Hepatocyte (in vitro differentiated cells): ENCODE data around the gene MYO1D. TPM values are rescaled to one million over a fixed set of nuclear protein-coding genes. Genes with fewer than 3 reads are reported as not detected.

Experiments used
- DNase-seq: peaks from one replicate; pipeline ENCODE4 v3.0.0-alpha.2; 2016; ENCODE audit warnings: low spot score
- H2AFZ ChIP-seq: fragments of 200-600 bp; sonication (generic); 2 replicates; pipeline ENCODE4 v1.6.0; 2016; ENCODE audit warnings: antibody characterized with exemption, mild to moderate bottlenecking
- H3K27ac ChIP-seq: fragments of 200-600 bp; sonication (generic); 2 replicates; pipeline ENCODE4 v1.5.1; 2016; ENCODE audit warnings: mild to moderate bottlenecking
- H3K27me3 ChIP-seq: fragments of 200-600 bp; sonication (generic); 2 replicates; pipeline ENCODE4 v1.6.1; 2016
- H3K36me3 ChIP-seq: fragments of 200-600 bp; sonication (generic); replicated peaks from 2 replicates; pipeline ENCODE4 v1.5.1; 2016; ENCODE audit warnings: low read depth; ENCODE audit not compliant: insufficient read depth
- H3K4me1 ChIP-seq: fragments of 200-600 bp; sonication (generic); 2 replicates; pipeline ENCODE4 v1.5.1; 2016; ENCODE audit warnings: mild to moderate bottlenecking, moderate library complexity; ENCODE audit not compliant: insufficient read depth
- H3K4me2 ChIP-seq: fragments of 200-600 bp; sonication (generic); 2 replicates; pipeline ENCODE4 v1.6.0; 2016
- H3K4me3 ChIP-seq: fragments of 200-600 bp; sonication (generic); 2 replicates; pipeline ENCODE4 v1.5.1; 2016; ENCODE audit warnings: mild to moderate bottlenecking
- H3K79me2 ChIP-seq: fragments of 200-600 bp; sonication (generic); 2 replicates; pipeline ENCODE4 v1.6.0; 2017; ENCODE audit warnings: mild to moderate bottlenecking
- H3K9me2 ChIP-seq: fragments of 200-600 bp; sonication (generic); replicated peaks from 2 replicates; pipeline ENCODE4 v1.6.0; 2017; ENCODE audit warnings: mild to moderate bottlenecking; ENCODE audit not compliant: insufficient read depth
- H3K9me3 ChIP-seq: fragments of 200-600 bp; sonication (generic); 2 replicates; pipeline ENCODE4 v1.5.1; 2016; ENCODE audit warnings: low read depth, mild to moderate bottlenecking
- H4K20me1 ChIP-seq: fragments of 200-600 bp; sonication (generic); 2 replicates; pipeline ENCODE4 v1.6.0; 2016; ENCODE audit warnings: mild to moderate bottlenecking; ENCODE audit not compliant: insufficient read depth, poor library complexity, severe bottlenecking
- EZH2 ChIP-seq: fragments of 200-600 bp; sonication (generic); IDR thresholded peaks from 2 replicates; pipeline ENCODE4 v1.6.1; 2016; ENCODE audit warnings: antibody characterized with exemption, mild to moderate bottlenecking, borderline replicate concordance
- EZH2phosphoT487 ChIP-seq: fragments of 200-600 bp; sonication (generic); IDR thresholded peaks from one replicate; pipeline ENCODE4 v1.6.1; 2018; ENCODE audit warnings: antibody characterized with exemption, mild to moderate bottlenecking, low read depth, moderate library complexity; ENCODE audit not compliant: unreplicated experiment, severe bottlenecking
- WGBS: methylation state at CpG from one replicate; pipeline ENCODE4 v1.1.6; 2016; ENCODE audit warnings: low lambda C conversion rate; ENCODE audit errors: missing lambda C conversion rate; 5-methylcytosine and 5-hydroxymethylcytosine counted together
- polyA plus RNA-seq: library from polyadenylated mRNA; unstranded; fragments of >200 nt; fragmentation: Nextera tagmentation; extraction: Ambion mirVana; gene quantifications from 2 replicates; pipeline ENCODE4 v1.2.1, GENCODE V29; 2016
- total RNA-seq: library from RNA; depleted of rRNA; stranded (reverse); fragments of >200 nt; gene quantifications from 2 replicates; pipeline ENCODE4 v1.2.3, GENCODE V29; 2014
- TF ChIP-seq, protein P1 (sequence below): fragments of 200-600 bp; sonication (generic); IDR thresholded peaks from 2 replicates; pipeline ENCODE4 v1.5.1; 2016; ENCODE audit warnings: antibody characterized with exemption, mild to moderate bottlenecking; ENCODE audit not compliant: poor library complexity

The MYO1D gene
- total and polyA plus RNA-seq, 2 experiments from 2014 or later = 36.2 to 89.0 TPM

DNA sequence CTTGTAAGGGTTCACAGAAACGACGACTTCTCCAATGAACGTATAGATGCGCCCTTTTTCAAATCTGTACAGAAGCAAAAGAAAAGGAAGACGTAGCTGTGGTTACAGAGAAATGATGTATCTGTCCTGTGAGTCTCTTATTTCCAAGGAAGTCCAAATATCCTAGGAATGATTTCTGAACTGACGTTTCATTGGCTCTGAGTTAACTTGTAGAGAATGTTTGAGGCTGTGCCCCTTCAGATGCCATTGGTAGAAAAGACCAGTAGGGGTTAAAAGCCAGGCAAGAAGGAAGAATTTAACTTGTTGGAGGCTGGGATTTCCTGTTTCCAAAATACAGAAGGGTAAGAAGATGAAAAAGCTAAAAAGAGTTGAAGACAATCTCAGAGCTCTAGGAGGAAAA lies 96.2 kb downstream of the MYO1D start:
- no peak for DNase-seq
- Histone ChIP-seq H3K36me3 (no peaks in the 10 kb centered on the region), H3K27ac (no peak overlapping the region), H3K9me2 (no peaks in the 10 kb centered on the region), H3K79me2 (no peaks in the 10 kb centered on the region), H4K20me1 (no peaks in the 10 kb centered on the region), H2AFZ (no peak overlapping the region), H3K4me1 (no peaks in the 10 kb centered on the region), H3K4me2 (no peak overlapping the region), H3K9me3 (no peaks in the 10 kb centered on the region), H3K4me3 (no peak overlapping the region), H3K27me3 (no peaks in the 10 kb centered on the region)
- TF ChIP-seq EZH2phosphoT487 (no peak), EZH2 (no peak)
- TF ChIP-seq, protein P1, sequence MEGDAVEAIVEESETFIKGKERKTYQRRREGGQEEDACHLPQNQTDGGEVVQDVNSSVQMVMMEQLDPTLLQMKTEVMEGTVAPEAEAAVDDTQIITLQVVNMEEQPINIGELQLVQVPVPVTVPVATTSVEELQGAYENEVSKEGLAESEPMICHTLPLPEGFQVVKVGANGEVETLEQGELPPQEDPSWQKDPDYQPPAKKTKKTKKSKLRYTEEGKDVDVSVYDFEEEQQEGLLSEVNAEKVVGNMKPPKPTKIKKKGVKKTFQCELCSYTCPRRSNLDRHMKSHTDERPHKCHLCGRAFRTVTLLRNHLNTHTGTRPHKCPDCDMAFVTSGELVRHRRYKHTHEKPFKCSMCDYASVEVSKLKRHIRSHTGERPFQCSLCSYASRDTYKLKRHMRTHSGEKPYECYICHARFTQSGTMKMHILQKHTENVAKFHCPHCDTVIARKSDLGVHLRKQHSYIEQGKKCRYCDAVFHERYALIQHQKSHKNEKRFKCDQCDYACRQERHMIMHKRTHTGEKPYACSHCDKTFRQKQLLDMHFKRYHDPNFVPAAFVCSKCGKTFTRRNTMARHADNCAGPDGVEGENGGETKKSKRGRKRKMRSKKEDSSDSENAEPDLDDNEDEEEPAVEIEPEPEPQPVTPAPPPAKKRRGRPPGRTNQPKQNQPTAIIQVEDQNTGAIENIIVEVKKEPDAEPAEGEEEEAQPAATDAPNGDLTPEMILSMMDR = no peak
- WGBS = 87% methylated on average over 6 of the region's 6 CpGs

GRCh38 chr17:32777922-32778321 lies 99.0 kb downstream of the MYO1D start:
- Histone ChIP-seq H3K4me3 (no peak overlapping the region), H3K4me1 (no peaks in the 10 kb centered on the region), H3K79me2 (no peaks in the 10 kb centered on the region), H3K9me2 (no peaks in the 10 kb centered on the region), H3K4me2 (no peak overlapping the region), H3K27me3 (no peaks in the 10 kb centered on the region), H2AFZ (no peak overlapping the region), H3K27ac (no peak overlapping the region), H3K36me3 (no peaks in the 10 kb centered on the region), H4K20me1 (no peaks in the 10 kb centered on the region), H3K9me3 (no peaks in the 10 kb centered on the region)
- no peak for DNase-seq
- no peak for TF ChIP-seq EZH2phosphoT487
- TF ChIP-seq, protein P1 = no peak
- TF ChIP-seq EZH2 = no peak

GRCh38 chr17:32777436-32777835 lies 99.5 kb downstream of the MYO1D start:
- Histone ChIP-seq H2AFZ (no peak overlapping the region), H4K20me1 (no peaks in the 10 kb centered on the region), H3K79me2 (no peaks in the 10 kb centered on the region), H3K27me3 (no peaks in the 10 kb centered on the region), H3K4me1 (no peaks in the 10 kb centered on the region), H3K36me3 (no peaks in the 10 kb centered on the region), H3K4me3 (no peak overlapping the region), H3K27ac (no peak overlapping the region), H3K4me2 (no peak overlapping the region), H3K9me2 (no peaks in the 10 kb centered on the region), H3K9me3 (no peaks in the 10 kb centered on the region)
- 94% methylated on average over 14 of the region's 14 CpGs for WGBS
- no peak for DNase-seq
- TF ChIP-seq EZH2phosphoT487 (no peak), EZH2 (no peak)
- TF ChIP-seq, protein P1 = no peak

- no peak for DNase-seq
- Histone ChIP-seq H3K4me3 (no peak overlapping the region), H3K27ac (no peak overlapping the region), H3K9me2 (no peaks in the 10 kb centered on the region), H2AFZ (no peak overlapping the region), H3K27me3 (no peaks in the 10 kb centered on the region), H3K4me2 (no peak overlapping the region), H4K20me1 (no peaks in the 10 kb centered on the region), H3K36me3 (no peaks in the 10 kb centered on the region), H3K9me3 (no peaks in the 10 kb centered on the region), H3K4me1 (no peaks in the 10 kb centered on the region), H3K79me2 (no peaks in the 10 kb centered on the region)
- no peak for TF ChIP-seq EZH2
- TF ChIP-seq EZH2phosphoT487 = no peak
- TF ChIP-seq, protein P1 = no peak
- 86% methylated on average over 2 of the region's 2 CpGs for WGBS
Observed at GRCh38 chr17:32774695-32775084, 102.2 kb downstream of the MYO1D start.
